Muscle of leg (tissue), 11 donors: ENCODE data around the gene SPDYE3. TPM values are rescaled to one million over a fixed set of nuclear protein-coding genes. Genes with fewer than 3 reads are reported as not detected.
"Not testable (repeated sequence)": the region's sequence is repeated elsewhere in the genome, so short reads cannot be mapped to it uniquely, and the experiment has no call there.

Experiments
- DNase-seq: peaks from one replicate; pipeline ENCODE4 v3.0.0; 2013
- H3K27ac ChIP-seq: one replicate; pipeline ENCODE4 v1.5.1; 2013; ENCODE audit warnings: mild to moderate bottlenecking, low read length, control low read depth
- H3K27me3 ChIP-seq: one replicate; pipeline ENCODE4 v1.6.1; 2013; ENCODE audit warnings: low read length; ENCODE audit not compliant: control insufficient read depth, insufficient read depth
- H3K36me3 ChIP-seq: one replicate; pipeline ENCODE4 v1.6.1; 2013; ENCODE audit warnings: low read length; ENCODE audit not compliant: control insufficient read depth, insufficient read depth
- H3K4me1 ChIP-seq: one replicate; pipeline ENCODE4 v1.6.1; 2013; ENCODE audit warnings: low read length; ENCODE audit not compliant: control insufficient read depth, insufficient read depth
- H3K4me3 ChIP-seq: one replicate; pipeline ENCODE4 v1.5.1; 2013; ENCODE audit warnings: low read length, control low read depth
- H3K9me3 ChIP-seq: replicated peaks from 2 replicates; pipeline ENCODE4 v1.6.1; 2013; ENCODE audit warnings: low read depth, low read length; ENCODE audit not compliant: control insufficient read depth
- WGBS: methylation state at CpG from one replicate; pipeline ENCODE4 v1.1.5; 2013; ENCODE audit warnings: missing lambda C conversion rate; ENCODE audit not compliant: insufficient coverage; 5-methylcytosine and 5-hydroxymethylcytosine counted together
- polyA plus RNA-seq, 8 donors: library from polyadenylated mRNA; unstranded; fragments of 120-200 nt; gene quantifications; one replicate each; pipeline versions ENCODE4 v1.2.1 to v1.2.3, GENCODE V29; 2013; ENCODE audit warnings: inconsistent platforms in 1 of 8, low replicate concordance in 1 of 8; ENCODE audit not compliant: insufficient read length in 8 of 8, insufficient read depth in 1 of 8
- total RNA-seq: library from RNA; stranded (reverse); fragments of 120-200 nt; gene quantifications from one replicate; pipeline ENCODE4 v1.2.4, GENCODE V29; 2013

The SPDYE3 gene
- total and polyA plus RNA-seq, 9 donors: 4.0 to 6.2 (median 5.3) TPM; not detected in 1

DNA sequence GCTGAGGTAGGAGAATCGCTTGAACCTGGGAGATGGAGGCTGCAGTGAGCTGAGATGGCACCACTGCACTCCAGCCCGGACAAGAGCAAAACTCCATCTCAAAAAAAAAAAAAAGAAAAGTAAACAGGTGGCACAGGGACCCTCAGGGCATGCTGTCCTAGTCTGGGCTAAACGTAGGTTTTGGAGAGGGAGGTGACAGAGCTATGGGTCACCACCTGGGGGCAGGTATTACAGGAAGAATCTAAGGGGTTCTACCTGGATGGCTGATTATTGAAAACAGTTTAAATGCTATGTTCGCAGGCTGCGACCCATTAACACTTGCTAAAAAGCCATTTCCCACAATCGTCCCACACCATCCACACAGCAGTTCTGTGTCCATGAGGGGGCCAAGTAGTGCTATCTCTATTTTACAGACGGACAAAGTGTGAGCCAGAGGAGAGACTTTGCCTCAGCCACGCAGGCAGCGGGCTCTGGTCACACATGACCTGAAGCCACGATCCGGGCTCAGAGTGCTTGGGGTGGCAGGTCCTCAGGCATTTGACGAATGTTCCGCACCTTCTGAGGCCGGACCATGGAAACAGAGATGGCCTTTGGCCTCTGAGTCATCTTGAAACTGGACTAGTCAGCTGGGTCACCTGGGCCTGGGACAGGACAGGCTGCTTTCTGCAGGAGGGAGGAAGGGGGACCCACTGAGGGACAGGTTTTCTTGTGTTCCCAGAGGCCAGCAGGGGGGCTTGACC, 38.0 kb upstream of the SPDYE3 start:
- not testable (repeated sequence) for H3K27ac ChIP-seq, H3K36me3 ChIP-seq, DNase-seq, H3K27me3 ChIP-seq, H3K4me3 ChIP-seq, H3K9me3 ChIP-seq
- peaks cover 32% of the 10 kb centered on the region for H3K4me1 ChIP-seq
- 62% methylated on average over 8 of the region's 14 CpGs for WGBS

DNA sequence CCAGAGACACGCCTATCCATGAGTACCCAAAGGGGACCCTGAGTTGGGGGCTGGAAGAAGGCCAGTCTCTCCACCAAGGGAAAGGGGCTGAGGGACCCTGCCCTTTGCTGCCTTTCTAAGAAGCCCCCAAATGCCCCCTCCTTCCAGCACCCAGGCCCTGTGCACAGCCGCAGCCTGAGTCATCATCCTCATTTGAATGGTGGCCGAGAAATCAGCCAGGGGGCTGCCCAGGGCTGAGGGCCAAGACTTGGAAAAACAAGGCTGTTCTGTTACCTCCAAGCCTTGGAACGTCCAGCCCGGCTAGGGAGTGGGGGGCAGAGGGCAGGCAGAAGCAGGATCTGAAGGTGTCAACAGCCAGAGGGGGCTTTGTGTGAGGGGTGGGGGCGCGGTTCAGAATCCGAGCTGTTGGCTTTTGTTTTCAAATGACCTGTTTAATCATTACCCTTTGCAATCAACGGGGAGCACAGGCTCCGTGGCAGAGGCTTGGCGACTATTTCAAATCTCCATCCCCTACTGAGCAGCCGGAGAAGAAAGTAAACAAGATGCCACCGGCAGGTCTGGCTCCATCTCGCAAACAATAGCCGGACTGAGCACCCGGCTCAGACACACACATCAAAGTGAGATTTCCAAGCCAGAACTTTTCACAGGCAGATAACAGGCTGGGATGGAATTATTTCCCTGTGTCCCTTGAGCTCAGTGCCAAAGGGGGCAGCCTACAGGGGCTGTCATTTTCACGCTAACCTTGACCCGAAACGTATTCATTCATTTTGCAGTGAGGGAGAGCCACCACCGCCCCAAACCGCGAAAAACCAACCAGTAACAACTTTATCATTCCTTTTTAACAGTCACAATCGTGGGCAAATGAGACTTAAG, 37.2 kb upstream of the SPDYE3 start:
- H3K36me3 ChIP-seq, H3K9me3 ChIP-seq, H3K27me3 ChIP-seq, H3K27ac ChIP-seq: not testable (repeated sequence)
- Histone ChIP-seq H3K4me3 (peak overlapping the region; percentile 60), H3K4me1 (peaks cover 32% of the 10 kb centered on the region)
- DNase-seq: peak; percentile 30
- 16% methylated on average over 7 of the region's 23 CpGs for WGBS

- Histone ChIP-seq H3K27ac (peak overlapping the region; percentile 47), H3K4me3 (peak overlapping the region; percentile 60), H3K4me1 (peaks cover 30% of the 10 kb centered on the region)
- H3K36me3 ChIP-seq, H3K27me3 ChIP-seq, H3K9me3 ChIP-seq: not testable (repeated sequence)
- peak; percentile 63 for DNase-seq
- 0% methylated on average over 1 of the region's 29 CpGs for WGBS
Observed at GRCh38 chr7:100270941-100271593, 36.4 kb upstream of the SPDYE3 start.

- peak overlapping the region; percentile 29 for H3K27ac ChIP-seq
- H3K27me3 ChIP-seq: no peaks in the 10 kb centered on the region
- WGBS: under 1% methylated on average over 100 of the region's 101 CpGs
- H3K9me3 ChIP-seq: no peaks in the 10 kb centered on the region
- peak overlapping the region; percentile 60 for H3K4me3 ChIP-seq
- DNase-seq: peak; percentile 98
- H3K4me1 ChIP-seq: peaks cover 24% of the 10 kb centered on the region
- peaks cover 2% of the 10 kb centered on the region for H3K36me3 ChIP-seq
Observed at GRCh38 chr7:100271716-100272537, 35.6 kb upstream of the SPDYE3 start.

GRCh38 chr7:100272538-100272902, 35.0 kb upstream of the SPDYE3 start:
- DNase-seq, H3K27me3 ChIP-seq: not testable (repeated sequence)
- WGBS: 52% methylated on average over 8 of the region's 11 CpGs

DNA sequence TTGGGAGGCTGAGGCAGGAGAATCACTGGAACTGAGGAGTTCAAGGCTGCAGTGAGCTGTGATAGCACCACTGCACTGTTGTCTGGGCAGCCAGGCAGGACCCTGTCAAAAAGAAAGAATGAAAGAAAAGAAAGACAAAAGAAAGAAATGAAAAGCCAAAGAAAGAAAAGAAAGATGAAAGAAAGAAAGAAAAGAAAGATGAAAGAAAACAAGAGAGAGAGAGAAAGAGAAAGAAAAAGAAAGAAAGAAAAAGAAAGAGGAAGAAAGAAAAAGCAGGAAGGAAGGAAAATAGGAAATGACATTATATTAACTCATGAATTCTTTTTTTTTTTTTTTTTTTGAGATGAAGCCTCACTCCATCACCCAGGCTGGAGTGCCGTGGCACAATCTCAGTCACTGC, 32.4 kb upstream of the SPDYE3 start:
- Histone ChIP-seq H3K36me3 (no peaks in the 10 kb centered on the region), H3K27ac (no peak overlapping the region), H3K9me3 (no peaks in the 10 kb centered on the region), H3K4me3 (no peak overlapping the region), H3K4me1 (peaks cover 14% of the 10 kb centered on the region), H3K27me3 (no peaks in the 10 kb centered on the region)
- DNase-seq: no peak
- WGBS: no CpG with 5 or more reads among the region's 1 CpG

More at GRCh38 chr7:100272538-100272902, 35.0 kb upstream of the SPDYE3 start:
- Histone ChIP-seq H3K4me3 (peak overlapping the region; percentile 41), H3K4me1 (peaks cover 23% of the 10 kb centered on the region)
- H3K9me3 ChIP-seq, H3K27ac ChIP-seq, H3K36me3 ChIP-seq: not testable (repeated sequence)

- H3K4me1 ChIP-seq, H3K4me3 ChIP-seq, DNase-seq, H3K36me3 ChIP-seq, H3K27me3 ChIP-seq, H3K27ac ChIP-seq, H3K9me3 ChIP-seq: not testable (repeated sequence)
- WGBS: 96% methylated on average over 4 of the region's 6 CpGs
Observed at GRCh38 chr7:100276126-100276525, 31.4 kb upstream of the SPDYE3 start.

GRCh38 chr7:100282069-100282608, 25.4 kb upstream of the SPDYE3 start:
- not testable (repeated sequence) for H3K4me3 ChIP-seq, DNase-seq, H3K27ac ChIP-seq, H3K9me3 ChIP-seq, H3K4me1 ChIP-seq, H3K36me3 ChIP-seq, H3K27me3 ChIP-seq
- WGBS: 100% methylated on average over 1 of the region's 3 CpGs

GRCh38 chr7:100283147-100283546, 24.4 kb upstream of the SPDYE3 start:
- no CpG with 5 or more reads among the region's 8 CpGs for WGBS

More at GRCh38 chr7:100283147-100283546, 24.4 kb upstream of the SPDYE3 start:
- not testable (repeated sequence) for H3K36me3 ChIP-seq, DNase-seq, H3K9me3 ChIP-seq, H3K4me1 ChIP-seq, H3K4me3 ChIP-seq, H3K27ac ChIP-seq, H3K27me3 ChIP-seq
